Spleen (tissue), 7 donors: ENCODE data around the gene PTPRM.

Experiments
- CTCF ChIP-seq, 11 experiments: fragments of 200-600 bp in 7 of 11; fragments of 450-650 bp in 4 of 11; sonication (generic) in 4 of 11; IDR thresholded peaks in 8 of 11; conservative IDR thresholded peaks in 3 of 11; 1 replicate in 7 of 11; 2 replicates in 4 of 11; pipeline versions ENCODE4 v1.4.0 to v1.8.0; 2016 to 2021; ENCODE audit warnings: antibody characterized with exemption in 11 of 11, inconsistent platforms in 4 of 11, mild to moderate bottlenecking in 1 of 11
- POLR2A ChIP-seq, 3 donors: fragments of 450-650 bp; IDR thresholded peaks; one replicate each; pipeline ENCODE4 v1.5.1; 2017; ENCODE audit warnings: antibody characterized with exemption in 3 of 3, mild to moderate bottlenecking in 1 of 3
- donor health status: DM: no; HTN: no; CAD: no; lungs with moderate emphysema.
- donor health status: DM: no; HTN: no; CAD: no.
- donor health status: DM: no; HTN: no; CAD: no.

GRCh38 chr18:8080092-8080491 lies 513.0 kb downstream of the PTPRM start:
- TF ChIP-seq POLR2A (IDR thresholded peaks at IDR 0.05) (no peak), CTCF (IDR thresholded peaks at IDR 0.05 in 8 of 11, conservative IDR thresholded peaks at IDR 0.05 in 3 of 11) (no peak)
